H1 (cell line): ENCODE data around the gene ASPG. TPM values are rescaled to one million over a fixed set of nuclear protein-coding genes. Genes with fewer than 3 reads are reported as not detected.

ENCODE experiments used
- CTCF ChIA-PET: fragments of 300-600 bp; sonication (Branson Sonifier 250); formaldehyde crosslinking; loops from one replicate; lab custom pipeline; 2021; ENCODE audit not compliant: partially characterized antibody; lab: Charles Lee
- POLR2A ChIA-PET: fragments of 300-600 bp; sonication (Branson Sonifier 250); formaldehyde crosslinking; loops from one replicate; lab custom pipeline; 2021; ENCODE audit warnings: inconsistent platforms; ENCODE audit not compliant: partially characterized antibody; lab: Charles Lee
- DNase-seq, 2 experiments: peaks; one replicate each; pipeline versions ENCODE4 v3.0.0 to v3.0.0-alpha.2; 2010 to 2022; ENCODE audit warnings: low spot score in 2 of 2, low read depth in 1 of 2, mixed read lengths in 1 of 2
- FAIRE-seq: peaks from 2 replicates; lab custom pipeline; 2011; peaks lifted over from hg19 to GRCh38; lab: Jason Lieb, UNC
- H2AFZ ChIP-seq: 2 replicates; pipeline ENCODE4 v1.8.1; 2012; ENCODE audit warnings: low read length, inconsistent platforms
- H2AK5ac ChIP-seq: 2 replicates; pipeline ENCODE4 v1.6.1; 2013; ENCODE audit warnings: low read depth, low read length
- H2BK120ac ChIP-seq: replicated peaks from 2 replicates; pipeline ENCODE3; 2013; ENCODE audit warnings: low read depth, low read length, inconsistent platforms
- H2BK12ac ChIP-seq: 2 replicates; pipeline ENCODE4 v1.6.1; 2013; ENCODE audit warnings: low read depth, low read length
- H2BK15ac ChIP-seq: 2 replicates; pipeline ENCODE4 v1.6.1; 2013; ENCODE audit warnings: low read length
- H2BK20ac ChIP-seq: 2 replicates; pipeline ENCODE4 v1.6.1; 2013; ENCODE audit warnings: low read length
- H2BK5ac ChIP-seq: 2 replicates; pipeline ENCODE4 v1.6.1; 2013; ENCODE audit warnings: low read depth, low read length
- H3K14ac ChIP-seq: 2 replicates; pipeline ENCODE4 v1.6.1; 2013; ENCODE audit warnings: inconsistent platforms; ENCODE audit not compliant: insufficient read length
- H3K18ac ChIP-seq: 2 replicates; pipeline ENCODE4 v1.6.1; 2013; ENCODE audit warnings: low read length; ENCODE audit errors: extremely low read depth
- H3K23ac ChIP-seq: 2 replicates; pipeline ENCODE4 v1.6.1; 2013; ENCODE audit warnings: inconsistent platforms; ENCODE audit not compliant: insufficient read length
- H3K23me2 ChIP-seq: 2 replicates; pipeline ENCODE4 v1.6.1; 2013; ENCODE audit warnings: low read depth, low read length
- H3K27ac ChIP-seq: 2 replicates; pipeline ENCODE4 v1.6.1; 2011; ENCODE audit warnings: low read depth, low read length, inconsistent platforms
- H3K27me3 ChIP-seq, 4 experiments: replicated peaks in 1 of 4; 1 replicate in 1 of 4; 2 replicates in 3 of 4; pipeline versions ENCODE4 v1.6.1 to v1.8.1; 2011 to 2013; ENCODE audit warnings: low read length in 3 of 4, mild to moderate bottlenecking in 3 of 4, inconsistent platforms in 2 of 4, mixed read lengths in 2 of 4, moderate library complexity in 1 of 4; ENCODE audit not compliant: control insufficient read depth in 3 of 4, insufficient read depth in 3 of 4; ENCODE audit errors: extremely low read depth in 1 of 4
- H3K36me3 ChIP-seq, 4 experiments: 2 replicates each; pipeline versions ENCODE4 v1.6.1 to v1.8.1; 2011 to 2013; ENCODE audit warnings: mild to moderate bottlenecking in 4 of 4, low read length in 3 of 4, moderate library complexity in 2 of 4, control low read depth in 1 of 4, inconsistent platforms in 1 of 4; ENCODE audit not compliant: insufficient read depth in 4 of 4, control insufficient read depth in 2 of 4
- H3K4ac ChIP-seq: replicated peaks from 2 replicates; pipeline ENCODE3; 2013; ENCODE audit warnings: low read length, low read depth, mixed read lengths, inconsistent platforms; ENCODE audit not compliant: insufficient read length
- H3K4me1 ChIP-seq, 4 experiments: replicated peaks in 1 of 4; 1 replicate in 1 of 4; 2 replicates in 3 of 4; pipeline versions ENCODE4 v1.6.1 to v1.8.1; 2011 to 2013; ENCODE audit warnings: low read length in 3 of 4, inconsistent platforms in 2 of 4, mixed read lengths in 1 of 4; ENCODE audit not compliant: insufficient read depth in 4 of 4, control insufficient read depth in 3 of 4
- H3K4me2 ChIP-seq, 2 experiments: 2 replicates each; pipeline versions ENCODE4 v1.6.1 to v1.8.1; 2011 to 2013; ENCODE audit warnings: low read depth in 2 of 2, low read length in 2 of 2, control low read depth in 1 of 2, inconsistent platforms in 1 of 2, mild to moderate bottlenecking in 1 of 2; ENCODE audit not compliant: insufficient read depth in 1 of 2
- H3K4me3 ChIP-seq, 4 experiments: fragments of 200-600, 300-600 bp in 1 of 4; sonication (generic), shearing (Covaris generic), sonication (Bioruptor Twin) in 1 of 4; 2 replicates each; pipeline versions ENCODE4 v1.5.1 to v1.8.1; 2011 to 2016; ENCODE audit warnings: low read length in 4 of 4, low read depth in 3 of 4, control low read depth in 2 of 4, inconsistent platforms in 2 of 4, mild to moderate bottlenecking in 2 of 4, mixed read lengths in 1 of 4, moderate library complexity in 1 of 4; ENCODE audit not compliant: insufficient read depth in 2 of 4; ENCODE audit errors: extremely low read depth in 1 of 4
- H3K56ac ChIP-seq: replicated peaks from 2 replicates; pipeline ENCODE3; 2013; ENCODE audit warnings: low read depth, mild to moderate bottlenecking, mixed read lengths, low read length, inconsistent platforms; ENCODE audit not compliant: insufficient read length
- H3K79me1 ChIP-seq: 2 replicates; pipeline ENCODE4 v1.6.1; 2013; ENCODE audit warnings: low read depth, low read length, control low read depth
- H3K79me2 ChIP-seq, 2 experiments: 2 replicates each; pipeline versions ENCODE4 v1.6.1 to v1.8.1; 2012 to 2013; ENCODE audit warnings: low read length in 2 of 2, mild to moderate bottlenecking in 2 of 2, inconsistent platforms in 1 of 2; ENCODE audit not compliant: insufficient read depth in 2 of 2, control insufficient read depth in 1 of 2
- H3K9ac ChIP-seq, 4 experiments: replicated peaks in 1 of 4; 1 replicate in 1 of 4; 2 replicates in 3 of 4; pipeline versions ENCODE4 v1.6.1 to v1.8.1; 2011 to 2013; ENCODE audit warnings: low read depth in 3 of 4, low read length in 3 of 4, control low read depth in 2 of 4, mild to moderate bottlenecking in 2 of 4, moderate library complexity in 2 of 4, inconsistent platforms in 1 of 4; ENCODE audit errors: extremely low read depth in 1 of 4
- H3K9me3 ChIP-seq, 2 experiments: 2 replicates each; pipeline versions ENCODE4 v1.6.1 to v1.8.1; 2012 to 2013; ENCODE audit warnings: mild to moderate bottlenecking in 2 of 2, moderate library complexity in 2 of 2, control low read depth in 1 of 2, inconsistent platforms in 1 of 2, low read depth in 1 of 2, low read length in 1 of 2, mixed read lengths in 1 of 2; ENCODE audit not compliant: insufficient read depth in 2 of 2
- H4K20me1 ChIP-seq, 2 experiments: replicated peaks in 1 of 2; 2 replicates each; pipeline versions ENCODE3 to v1.8.1; 2011 to 2013; ENCODE audit warnings: inconsistent platforms in 2 of 2, low read length in 2 of 2, mild to moderate bottlenecking in 1 of 2; ENCODE audit not compliant: insufficient read depth in 2 of 2, control insufficient read depth in 1 of 2
- H4K5ac ChIP-seq: 2 replicates; pipeline ENCODE4 v1.6.1; 2013; ENCODE audit warnings: low read length, low read depth, mixed read lengths, inconsistent platforms; ENCODE audit not compliant: insufficient read length
- H4K8ac ChIP-seq: 2 replicates; pipeline ENCODE4 v1.8.0; 2013; ENCODE audit warnings: mild to moderate bottlenecking, moderate library complexity, low read length, inconsistent platforms; ENCODE audit not compliant: insufficient read depth; ENCODE audit errors: extremely low read depth
- H4K91ac ChIP-seq: replicated peaks from 2 replicates; pipeline ENCODE3; 2013; ENCODE audit warnings: low read length, mixed read lengths, inconsistent platforms; ENCODE audit not compliant: insufficient read length
- ATF2 ChIP-seq: IDR thresholded peaks from 2 replicates; pipeline ENCODE4 v1.6.1; 2012; ENCODE audit warnings: low read length, inconsistent platforms
- BCL11A ChIP-seq, 2 experiments: IDR thresholded peaks; one replicate each; pipeline ENCODE4 v1.6.1; 2011; ENCODE audit warnings: low read depth in 2 of 2, low read length in 2 of 2, mild to moderate bottlenecking in 2 of 2
- CREB1 ChIP-seq: IDR thresholded peaks from 2 replicates; pipeline ENCODE4 v1.6.1; 2012; ENCODE audit warnings: inconsistent platforms
- FOSL1 ChIP-seq: IDR thresholded peaks from 2 replicates; pipeline ENCODE4 v1.6.1; 2011; ENCODE audit warnings: mild to moderate bottlenecking, low read depth, low read length, moderate library complexity; ENCODE audit not compliant: insufficient read depth
- GTF2F1 ChIP-seq: IDR thresholded peaks from 2 replicates; pipeline ENCODE4 v1.6.1; 2012; ENCODE audit warnings: low read depth, low read length, improper control_type of control experiment, borderline replicate concordance
- KDM1A ChIP-seq: fragments of 200-600, 300-600 bp; sonication (generic); IDR thresholded peaks from 2 replicates; pipeline ENCODE4 v1.7.1; 2016; ENCODE audit warnings: mild to moderate bottlenecking, low read length, borderline replicate concordance
- POLR2A ChIP-seq, 2 experiments: IDR thresholded peaks; 1 replicate in 1 of 2; 2 replicates in 1 of 2; pipeline ENCODE4 v1.6.1; 2011; ENCODE audit warnings: low read depth in 2 of 2, low read length in 2 of 2, mild to moderate bottlenecking in 2 of 2; ENCODE audit errors: control extremely low read depth in 1 of 2
- POU5F1 ChIP-seq: IDR thresholded peaks from 2 replicates; pipeline ENCODE4 v1.6.1; 2011; ENCODE audit warnings: low read depth, mild to moderate bottlenecking, low read length, moderate library complexity
- RFX5 ChIP-seq: IDR thresholded peaks from 2 replicates; pipeline ENCODE4 v1.6.1; 2011; ENCODE audit warnings: low read depth, low read length, improper control_type of control experiment, borderline replicate concordance
- RNF2 ChIP-seq: fragments of 200-900, 300-1000 bp; sonication (generic); IDR thresholded peaks from 2 replicates; pipeline ENCODE4 v1.7.1; 2016; ENCODE audit warnings: borderline replicate concordance, low read depth, mild to moderate bottlenecking, antibody characterized with exemption, low read length; ENCODE audit not compliant: poor library complexity, severe bottlenecking; ENCODE audit errors: missing control alignments
- TCF12 ChIP-seq: IDR thresholded peaks from 2 replicates; pipeline ENCODE4 v1.6.1; 2011; ENCODE audit warnings: low read depth, mild to moderate bottlenecking, low read length
- WGBS, 2 experiments: shearing (Covaris generic) in 1 of 2; methylation state at CpG; one replicate each; pipeline versions ENCODE4 v1.1.6 to v1.1.7; 2013 to 2015; ENCODE audit warnings: low lambda C conversion rate in 2 of 2, mixed read lengths in 2 of 2, inconsistent platforms in 1 of 2, low coverage in 1 of 2, missing lambda C conversion rate in 1 of 2; ENCODE audit not compliant: insufficient replicate concordance in 2 of 2, insufficient coverage in 1 of 2, insufficient read length in 1 of 2; ENCODE audit errors: extremely low coverage in 1 of 2, missing lambda C conversion rate in 1 of 2; 5-methylcytosine and 5-hydroxymethylcytosine counted together
- polyA plus RNA-seq, 7 experiments: library from polyadenylated mRNA; depleted of rRNA in 3 of 7; stranded (reverse) in 5 of 7; unstranded in 2 of 7; fragments of >200 nt in 5 of 7; fragments of 200-250 nt in 2 of 7; gene quantifications; 1 replicate in 5 of 7; 2 replicates in 1 of 7; 4 replicates in 1 of 7; pipeline versions ENCODE4 v1.2.1 to v1.2.3, GENCODE V29; 2011 to 2013; ENCODE audit warnings: missing spikeins in 2 of 7, mixed read lengths in 2 of 7
- total RNA-seq: library from RNA; stranded (reverse); fragmentation: NEBNext Ultra II Directional; extraction: Animal tissue kit (Norgen Biotek cat#: 25700); gene quantifications from 2 replicates; pipeline ENCODE4 v1.2.1, GENCODE V29; 2021

ASPG gene
- total and polyA plus RNA-seq, 2 of the 8 experiments (the other 6 are each of a cell fraction or from before 2014, with no cell fraction given) = 0.34 to 0.59 TPM

- Histone ChIP-seq H3K36me3 (no peaks in the 10 kb centered on the region), H3K4me2 (no peak overlapping the region), H4K8ac (no peak overlapping the region), H4K20me1 (no peaks in the 10 kb centered on the region), H3K23ac (no peak overlapping the region), H3K14ac (no peak overlapping the region), H3K56ac (no peak overlapping the region), H2AFZ (no peak overlapping the region), H3K4me1 (peaks cover 0 to 7% (median 4%) of the 10 kb centered on the region in 4 experiments; a peak in 3 of 7 replicates), H3K4ac (no peak overlapping the region), H2BK5ac (no peak overlapping the region), H3K9me3 (no peaks in the 10 kb centered on the region), H3K4me3 (no peak overlapping the region), H2AK5ac (no peak overlapping the region), H2BK15ac (no peak overlapping the region), H3K27ac (no peak overlapping the region), H2BK20ac (no peak overlapping the region), H4K91ac (no peak overlapping the region), H4K5ac (no peak overlapping the region), H2BK12ac (no peak overlapping the region), H3K79me2 (no peaks in the 10 kb centered on the region), H3K18ac (no peak overlapping the region), H2BK120ac (no peak overlapping the region), H3K79me1 (no peaks in the 10 kb centered on the region), H3K23me2 (no peaks in the 10 kb centered on the region), H3K9ac (no peak overlapping the region), H3K27me3 (no peaks in the 10 kb centered on the region; a peak in 3 of 7 replicates)
- no peak for DNase-seq
- CTCF ChIA-PET = interaction anchor here (1.0 to 6.6 kb wide), 16 partner anchors 9 to 478 kb away, joined by 3 to 76 read pairs (median 4); no protein-coding TSS in a partner anchor
- POLR2A ChIA-PET = no interaction called here
- no peak for FAIRE-seq
- whole genome bisulfite sequencing, 2 experiments = 89% methylated on average over 31 of the region's 31 CpGs; no CpG with 5 or more reads in 1 of the 2 experiments
- no peak for TF ChIP-seq POU5F1
- TF ChIP-seq RNF2 = no peak
- no peak for TF ChIP-seq CREB1
- TF ChIP-seq TCF12 = no peak
- no peak for TF ChIP-seq FOSL1
- no peak for TF ChIP-seq BCL11A (IDR thresholded peaks at IDR 0.05; ENCODE audit: low read depth in 2 of 2, low read length in 2 of 2)
- no peak for TF ChIP-seq GTF2F1
- no peak for TF ChIP-seq ATF2
- TF ChIP-seq KDM1A = no peak
- no peak for TF ChIP-seq POLR2A (IDR thresholded peaks at IDR 0.05; ENCODE audit: control extremely low read depth in 1 of 2, low read depth in 2 of 2, low read length in 2 of 2)
- TF ChIP-seq RFX5 = no peak
These were observed 10.2 kb downstream of the ASPG start for GRCh38 chr14:104095426-104096310.
